SK-N-SH (cell line): ENCODE measurements around the gene SYNE1. TPM values are rescaled to one million over a fixed set of nuclear protein-coding genes. Genes with fewer than 3 reads are reported as not detected.

Experiments
- CTCF ChIA-PET: fragments of 300-600, 350-600 bp; formaldehyde crosslinking; extraction: SDS; loops from one replicate; lab custom pipeline; 2021; lab: Yijun Ruan, JAX
- POLR2A ChIA-PET: fragments of 350-600 bp; sonication (Branson Sonifier 250); formaldehyde crosslinking; extraction: SDS; loops from one replicate; lab custom pipeline; 2020; ENCODE audit warnings: antibody characterized with exemption, inconsistent platforms; lab: Yijun Ruan, JAX
- DNase-seq: peaks from one replicate; pipeline ENCODE4 v3.0.0; 2012
- H2AFZ ChIP-seq: fragments of 200-600 bp; sonication (generic); 2 replicates; pipeline ENCODE4 v1.8.1; 2016; ENCODE audit warnings: antibody characterized with exemption, mild to moderate bottlenecking, low read depth
- H3F3A ChIP-seq: fragments of 200-600 bp; sonication (generic); replicated peaks from 2 replicates; pipeline ENCODE3; 2016; ENCODE audit warnings: antibody characterized with exemption, mild to moderate bottlenecking; ENCODE audit not compliant: insufficient read depth
- H3K27ac ChIP-seq, 2 experiments: fragments of 200-500 bp in 1 of 2; fragments of 200-600 bp in 1 of 2; sonication (Bioruptor generic) in 1 of 2; sonication (generic), shearing (Covaris generic) in 1 of 2; 2 replicates each; pipeline versions ENCODE4 v1.5.1 to v1.6.1; 2014 to 2016; ENCODE audit warnings: low read depth in 2 of 2, inconsistent platforms in 1 of 2, low read length in 1 of 2, mild to moderate bottlenecking in 1 of 2, mixed read lengths in 1 of 2
- H3K27me3 ChIP-seq: fragments of 200-600 bp; sonication (generic), shearing (Covaris generic); 2 replicates; pipeline ENCODE4 v1.6.1; 2016; ENCODE audit warnings: mixed run types; ENCODE audit not compliant: insufficient read depth
- H3K36me3 ChIP-seq, 2 experiments: fragments of 200-500 bp in 1 of 2; fragments of 200-600 bp in 1 of 2; sonication (Bioruptor generic) in 1 of 2; sonication (generic) in 1 of 2; replicated peaks in 1 of 2; 2 replicates each; pipeline versions ENCODE3 to v1.5.1; 2014 to 2016; ENCODE audit warnings: low read length in 1 of 2, mild to moderate bottlenecking in 1 of 2; ENCODE audit not compliant: insufficient read depth in 2 of 2, control insufficient read depth in 1 of 2
- H3K4me1 ChIP-seq, 2 experiments: fragments of 200-500 bp in 1 of 2; fragments of 200-600 bp in 1 of 2; sonication (Bioruptor generic) in 1 of 2; sonication (generic), shearing (Covaris generic) in 1 of 2; 2 replicates each; pipeline versions ENCODE4 v1.5.1 to v1.6.1; 2014 to 2016; ENCODE audit warnings: low read depth in 1 of 2, low read length in 1 of 2, mixed run types in 1 of 2; ENCODE audit not compliant: insufficient read depth in 2 of 2, control insufficient read depth in 1 of 2
- H3K4me2 ChIP-seq: fragments of 200-600 bp; sonication (generic), shearing (Covaris generic); 2 replicates; pipeline ENCODE4 v1.6.1; 2017; ENCODE audit warnings: mixed run types
- H3K4me3 ChIP-seq, 2 experiments: fragments of 200-500 bp in 1 of 2; fragments of 200-600 bp in 1 of 2; sonication (Bioruptor generic) in 1 of 2; sonication (generic), shearing (Covaris generic) in 1 of 2; 2 replicates each; pipeline versions ENCODE4 v1.5.1 to v1.8.1; 2014 to 2016; ENCODE audit warnings: low read depth in 2 of 2, inconsistent platforms in 1 of 2, low read length in 1 of 2, mild to moderate bottlenecking in 1 of 2, mixed read lengths in 1 of 2, moderate library complexity in 1 of 2
- H3K79me2 ChIP-seq: fragments of 200-600 bp; sonication (generic); 2 replicates; pipeline ENCODE4 v1.8.1; 2017; ENCODE audit warnings: mild to moderate bottlenecking; ENCODE audit not compliant: insufficient read depth
- H3K9ac ChIP-seq: fragments of 200-600 bp; sonication (generic); 2 replicates; pipeline ENCODE4 v1.6.1; 2017; ENCODE audit warnings: mixed run types
- H3K9me2 ChIP-seq: fragments of 200-600 bp; sonication (generic); 2 replicates; pipeline ENCODE4 v1.6.1; 2017; ENCODE audit warnings: mixed run types
- H3K9me3 ChIP-seq: fragments of 200-600 bp; sonication (generic); 2 replicates; pipeline ENCODE4 v1.6.1; 2017; ENCODE audit warnings: mixed run types, mild to moderate bottlenecking, moderate library complexity
- H4K20me1 ChIP-seq: fragments of 200-600 bp; sonication (generic); 2 replicates; pipeline ENCODE4 v1.6.1; 2017; ENCODE audit warnings: mild to moderate bottlenecking, mixed run types; ENCODE audit not compliant: insufficient read depth
- EP300 ChIP-seq, 2 experiments: IDR thresholded peaks; 2 replicates each; pipeline versions ENCODE4 v1.4.0 to v1.6.1; 2012; ENCODE audit warnings: borderline replicate concordance in 1 of 2, low read depth in 1 of 2, low read length in 1 of 2
- EZH2phosphoT487 ChIP-seq: fragments of 200-600 bp; sonication (generic); IDR thresholded peaks from 2 replicates; pipeline ENCODE4 v1.6.1; 2017; ENCODE audit warnings: low read depth, mixed run types, mild to moderate bottlenecking, antibody characterized with exemption, moderate library complexity, borderline replicate concordance
- GABPA ChIP-seq: IDR thresholded peaks from 2 replicates; pipeline ENCODE4 v1.4.0; 2012; ENCODE audit warnings: low read depth, mild to moderate bottlenecking
- GATA2 ChIP-seq: sonication (generic); formaldehyde crosslinking; IDR thresholded peaks from 2 replicates; pipeline ENCODE4 v1.5.0; 2020; ENCODE audit warnings: mild to moderate bottlenecking, missing genetic modification reagents
- IRF3 ChIP-seq: fragments of 150-350 bp; IDR thresholded peaks from 2 replicates; pipeline ENCODE4 v1.6.1; 2016; ENCODE audit warnings: mild to moderate bottlenecking, low read depth, low read length
- JUND ChIP-seq: IDR thresholded peaks from 2 replicates; pipeline ENCODE4 v1.4.0; 2012
- MXI1 ChIP-seq: IDR thresholded peaks from 2 replicates; pipeline ENCODE4 v1.6.1; 2012; ENCODE audit warnings: mild to moderate bottlenecking, low read depth, low read length, improper control_type of control experiment
- NFIC ChIP-seq: IDR thresholded peaks from 2 replicates; pipeline ENCODE4 v1.4.0; 2012; ENCODE audit warnings: borderline replicate concordance
- NRF1 ChIP-seq: IDR thresholded peaks from 2 replicates; pipeline ENCODE4 v1.6.1; 2012; ENCODE audit warnings: low read depth, mild to moderate bottlenecking, low read length
- PBX3 ChIP-seq: IDR thresholded peaks from 2 replicates; pipeline ENCODE4; 2012
- POLR2AphosphoS5 ChIP-seq: IDR thresholded peaks from 2 replicates; pipeline ENCODE4 v1.6.1; 2012; ENCODE audit warnings: low read depth, low read length
- RCOR1 ChIP-seq: fragments of 150-350 bp; IDR thresholded peaks from 2 replicates; pipeline ENCODE4 v1.6.1; 2017; ENCODE audit warnings: antibody characterized with exemption, low read length
- REST ChIP-seq: IDR thresholded peaks from 2 replicates; pipeline ENCODE4 v1.6.1; 2012; ENCODE audit warnings: mild to moderate bottlenecking, low read depth, low read length, moderate library complexity
- RFX5 ChIP-seq: IDR thresholded peaks from 2 replicates; pipeline ENCODE4 v1.6.1; 2012; ENCODE audit warnings: mild to moderate bottlenecking, improper control_type of control experiment, low read length
- SMC3 ChIP-seq: IDR thresholded peaks from 2 replicates; pipeline ENCODE4 v1.6.1; 2012; ENCODE audit warnings: low read depth, low read length, improper control_type of control experiment
- TCF12 ChIP-seq: IDR thresholded peaks from 2 replicates; pipeline ENCODE4 v1.4.0; 2012
- USF1 ChIP-seq: IDR thresholded peaks from 2 replicates; pipeline ENCODE4 v1.4.0; 2012; ENCODE audit warnings: low read depth, borderline replicate concordance
- WGBS: methylation state at CpG from one replicate; pipeline ENCODE4 v1.1.6; 2017; ENCODE audit warnings: low lambda C conversion rate; 5-methylcytosine and 5-hydroxymethylcytosine counted together
- polyA plus RNA-seq, 3 experiments: library from polyadenylated mRNA; depleted of rRNA; stranded (reverse); fragments of >200 nt; gene quantifications; 2 replicates each; pipeline ENCODE4 v1.2.3, GENCODE V29; 2012
- TF ChIP-seq, protein P1 (sequence below): fragments of 150-350 bp; IDR thresholded peaks from 2 replicates; pipeline ENCODE4 v1.6.1; 2017; ENCODE audit warnings: antibody characterized with exemption, low read length, low read depth, borderline replicate concordance
- TF ChIP-seq, protein P2 (sequence below): IDR thresholded peaks from 2 replicates; pipeline ENCODE4 v1.4.0; 2012; ENCODE audit warnings: low read depth

The SYNE1 gene
- polyA plus RNA-seq, 1 of the 3 experiments (the other 2 are of a cell fraction) = 31.1 TPM

- TF ChIP-seq RFX5 = no peak
- no peak for TF ChIP-seq MXI1
- TF ChIP-seq NFIC = no peak
- no peak for TF ChIP-seq NRF1
- no peak for TF ChIP-seq JUND
- no peak for TF ChIP-seq SMC3
- no peak for TF ChIP-seq RCOR1
- TF ChIP-seq, protein P1, sequence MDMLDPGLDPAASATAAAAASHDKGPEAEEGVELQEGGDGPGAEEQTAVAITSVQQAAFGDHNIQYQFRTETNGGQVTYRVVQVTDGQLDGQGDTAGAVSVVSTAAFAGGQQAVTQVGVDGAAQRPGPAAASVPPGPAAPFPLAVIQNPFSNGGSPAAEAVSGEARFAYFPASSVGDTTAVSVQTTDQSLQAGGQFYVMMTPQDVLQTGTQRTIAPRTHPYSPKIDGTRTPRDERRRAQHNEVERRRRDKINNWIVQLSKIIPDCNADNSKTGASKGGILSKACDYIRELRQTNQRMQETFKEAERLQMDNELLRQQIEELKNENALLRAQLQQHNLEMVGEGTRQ = no peak
- no peak for TF ChIP-seq EP300 (IDR thresholded peaks at IDR 0.05; ENCODE audit: borderline replicate concordance in 1 of 2, low read depth in 1 of 2, low read length in 1 of 2)
- no peak for TF ChIP-seq GABPA
- TF ChIP-seq, protein P2, sequence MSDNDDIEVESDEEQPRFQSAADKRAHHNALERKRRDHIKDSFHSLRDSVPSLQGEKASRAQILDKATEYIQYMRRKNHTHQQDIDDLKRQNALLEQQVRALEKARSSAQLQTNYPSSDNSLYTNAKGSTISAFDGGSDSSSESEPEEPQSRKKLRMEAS = no peak
- no peak for TF ChIP-seq GATA2 (CRISPR knock-in tag)
- TF ChIP-seq TCF12 = no peak
- no peak for TF ChIP-seq PBX3
- no peak for TF ChIP-seq EZH2phosphoT487
- no peak overlapping the region for H2AFZ ChIP-seq
- H4K20me1 ChIP-seq = no peaks in the 10 kb centered on the region
- DNase-seq = no peak
- POLR2A ChIA-PET = no interaction called here
- 61% methylated on average over 3 of the region's 3 CpGs for WGBS
- no peak overlapping the region for H3K9ac ChIP-seq
- no peaks in the 10 kb centered on the region for H3K9me3 ChIP-seq
- H3K4me2 ChIP-seq = no peak overlapping the region
- no peaks in the 10 kb centered on the region for H3K27me3 ChIP-seq
- H3K79me2 ChIP-seq = peaks cover 21% of the 10 kb centered on the region; the same call in 1 of the 2 replicates
- H3K27ac ChIP-seq = no peak overlapping the region
- peaks cover 0 to 7% of the 10 kb centered on the region in 2 experiments for H3K36me3 ChIP-seq
- no peaks in the 10 kb centered on the region for H3F3A ChIP-seq
- CTCF ChIA-PET = interaction anchor here (2.3 kb wide), 1 partner anchor 10 kb away, joined by 10 read pairs; no protein-coding TSS in a partner anchor
- no peak overlapping the region for H3K4me3 ChIP-seq
- peaks cover 0 to 8% of the 10 kb centered on the region in 2 experiments; a peak in 1 of 4 replicates for H3K4me1 ChIP-seq
- H3K9me2 ChIP-seq = no peaks in the 10 kb centered on the region
These were observed 51.9 kb downstream of the SYNE1 start for GRCh38 chr6:152585236-152585635.

DNA sequence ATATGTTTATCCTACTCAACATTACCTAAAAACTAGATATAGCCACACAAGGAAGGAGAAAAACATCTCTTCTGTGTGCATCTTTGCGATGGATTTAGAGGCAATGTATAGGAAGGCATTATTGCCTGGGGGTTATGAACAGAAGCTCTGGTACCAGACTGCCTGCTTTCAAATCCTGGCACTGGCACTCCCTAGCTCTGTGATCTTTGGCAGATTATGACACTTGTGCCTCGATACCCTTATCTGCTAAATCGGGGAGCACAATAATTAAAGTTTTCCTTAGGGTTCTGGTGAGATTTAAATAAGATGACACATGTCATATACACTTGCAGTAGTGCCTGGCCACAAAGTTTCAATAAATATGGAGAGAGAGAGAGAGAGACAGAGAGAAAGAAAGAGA lies 53.3 kb downstream of the SYNE1 start:
- H3K27me3 ChIP-seq = no peaks in the 10 kb centered on the region
- 30% methylated on average over 3 of the region's 3 CpGs for WGBS
- POLR2A ChIA-PET = no interaction called here
- no peak overlapping the region for H3K4me2 ChIP-seq
- H3K4me3 ChIP-seq = no peak overlapping the region
- peaks cover 21% of the 10 kb centered on the region; the same call in 1 of the 2 replicates for H3K79me2 ChIP-seq
- peak overlapping the region in 1 of 2 experiments; percentile 36; a peak in 1 of 4 replicates for H3K27ac ChIP-seq
- no peaks in the 10 kb centered on the region for H3K9me3 ChIP-seq
- peaks cover 0 to 7% of the 10 kb centered on the region in 2 experiments for H3K36me3 ChIP-seq
- peak; percentile 39 for DNase-seq
- H4K20me1 ChIP-seq = no peaks in the 10 kb centered on the region
- no peak overlapping the region for H2AFZ ChIP-seq
- no peak overlapping the region for H3K9ac ChIP-seq
- H3K4me1 ChIP-seq = peaks cover 0 to 8% of the 10 kb centered on the region in 2 experiments; a peak in 1 of 4 replicates
- CTCF ChIA-PET = interaction anchor here (0.6 to 2.3 kb wide), 2 partner anchors 11 to 98 kb away, joined by 3 to 10 read pairs; no protein-coding TSS in a partner anchor
- no peaks in the 10 kb centered on the region for H3F3A ChIP-seq
- no peaks in the 10 kb centered on the region for H3K9me2 ChIP-seq
- TF ChIP-seq POLR2AphosphoS5 (no peak), USF1 (no peak), REST (no peak), IRF3 (no peak), PBX3 (no peak)
